Measurements from ENCODE around the gene WDR83. TPM values are rescaled to one million over a fixed set of nuclear protein-coding genes. Genes with fewer than 3 reads are reported as not detected.

Gene WDR83
- total and polyA plus RNA-seq, 12 donors = 3.9 to 68.5 (median 15.0) TPM

GRCh38 chr19:12636631-12637030 is 30.0 kb upstream of the WDR83 start:
- no peaks in the 10 kb centered on the region for H3K27me3 ChIP-seq
- peaks cover 0 to 4% of the 10 kb centered on the region in 2 donors for H3K4me1 ChIP-seq (replicated peaks in 1 of 2)
- no peak for DNase-seq
- no peaks in the 10 kb centered on the region for H3K9me3 ChIP-seq (replicated peaks in 1 of 3)
- 84 to 87% (median 86%) methylated on average over 13 of the region's 13 CpGs for WGBS, 4 donors
- no peak overlapping the region for H3K4me3 ChIP-seq
- no peaks in the 10 kb centered on the region for H3K36me3 ChIP-seq (replicated peaks in 1 of 2)
- no peak overlapping the region for H3K27ac ChIP-seq
- intact Hi-C loops (cut with DNase I) = no loop called here
- no peak for TF ChIP-seq POLR2A (IDR thresholded peaks at IDR 0.05)
- no peak for TF ChIP-seq CTCF (IDR thresholded peaks at IDR 0.05)

GRCh38 chr19:12638611-12639182 is 27.9 kb upstream of the WDR83 start:
- H3K27me3 ChIP-seq = no peaks in the 10 kb centered on the region
- no peak for TF ChIP-seq CTCF (IDR thresholded peaks at IDR 0.05)
- TF ChIP-seq POLR2A (IDR thresholded peaks at IDR 0.05) = no peak
- H3K27ac ChIP-seq = no peak overlapping the region
- no peaks in the 10 kb centered on the region for H3K9me3 ChIP-seq (replicated peaks in 1 of 3)
- H3K4me3 ChIP-seq = no peak overlapping the region
- intact Hi-C loops (cut with DNase I) = no loop called here
- WGBS, 4 donors = 91 to 95% (median 94%) methylated on average over 21 to 22 of the region's 22 CpGs
- peaks cover 0 to 4% of the 10 kb centered on the region in 2 donors for H3K4me1 ChIP-seq (replicated peaks in 1 of 2)
- no peak for DNase-seq
- H3K36me3 ChIP-seq (replicated peaks in 1 of 2) = no peaks in the 10 kb centered on the region

GRCh38 chr19:12639901-12640613 is 26.6 kb upstream of the WDR83 start:
- intact Hi-C loops (cut with DNase I) = no loop called here
- H3K4me3 ChIP-seq = peak overlapping the region in 1 of 4 donors; percentile 5
- H3K4me1 ChIP-seq (replicated peaks in 1 of 2) = peaks cover 0 to 4% of the 10 kb centered on the region in 2 donors
- H3K9me3 ChIP-seq (replicated peaks in 1 of 3) = no peaks in the 10 kb centered on the region
- no peaks in the 10 kb centered on the region for H3K36me3 ChIP-seq (replicated peaks in 1 of 2)
- no peak overlapping the region for H3K27ac ChIP-seq
- WGBS, 4 donors = 10 to 70% (median 15%) methylated on average over 2 to 39 of the region's 39 CpGs
- peak; percentile 79 to 93 (median 85) for DNase-seq
- peak; percentile 53 to 75 (median 62) for TF ChIP-seq CTCF (IDR thresholded peaks at IDR 0.05)
- TF ChIP-seq POLR2A (IDR thresholded peaks at IDR 0.05) = no peak
- H3K27me3 ChIP-seq = no peaks in the 10 kb centered on the region

- Histone ChIP-seq H3K9me3 (replicated peaks in 1 of 3) (no peaks in the 10 kb centered on the region), H3K27ac (no peak overlapping the region), H3K36me3 (replicated peaks in 1 of 2) (no peaks in the 10 kb centered on the region), H3K4me3 (no peak overlapping the region), H3K27me3 (no peaks in the 10 kb centered on the region), H3K4me1 (replicated peaks in 1 of 2) (peaks cover 0 to 4% of the 10 kb centered on the region in 2 donors)
- TF ChIP-seq CTCF (IDR thresholded peaks at IDR 0.05) (no peak), POLR2A (IDR thresholded peaks at IDR 0.05) (no peak)
- intact Hi-C loops (cut with DNase I) = no loop called here
- 71 to 77% (median 74%) methylated on average over 13 of the region's 13 CpGs for WGBS, 4 donors
- DNase-seq = no peak
These were observed 25.2 kb upstream of the WDR83 start for GRCh38 chr19:12641456-12641855.

Data from adrenal gland (tissue), 12 donors.